NCI-H82 treated with DMSO at 0.1 percent for 48 hours (cell line): ENCODE results near the gene F13B.
"Not testable (repeated sequence)": the region's sequence is repeated elsewhere in the genome, so short reads cannot be mapped to it uniquely, and the experiment has no call there.

Source experiments
- DNase-seq: peaks from one replicate; lab custom pipeline; 2025; ENCODE audit not compliant: unreplicated experiment; lab: John Stamatoyannopoulos, UW

F13B gene

GRCh38 chr1:197049100-197049499 is 18.0 kb downstream of the F13B start:
- DNase-seq: no peak

- DNase-seq: no peak
These were observed 24.3 kb downstream of the F13B start for GRCh38 chr1:197042676-197043341.

GRCh38 chr1:197041486-197042353 is 25.3 kb downstream of the F13B start:
- no peak for DNase-seq

GRCh38 chr1:197036861-197037260 is 30.2 kb downstream of the F13B start:
- no peak for DNase-seq

- not testable (repeated sequence) for DNase-seq
These were observed 32.3 kb downstream of the F13B start for GRCh38 chr1:197034631-197035339.

- DNase-seq: no peak
These were observed 37.3 kb downstream of the F13B start for GRCh38 chr1:197029749-197030148.

- DNase-seq: no peak
These were observed 39.7 kb downstream of the F13B start for GRCh38 chr1:197027359-197027758.

- DNase-seq: no peak
These were observed 42.6 kb downstream of the F13B start for GRCh38 chr1:197024460-197024859.

GRCh38 chr1:197021716-197022115 is 45.3 kb downstream of the F13B start:
- DNase-seq: no peak

GRCh38 chr1:197017558-197018146 is 49.4 kb downstream of the F13B start:
- no peak for DNase-seq

- DNase-seq: no peak
These were observed 50.3 kb downstream of the F13B start for GRCh38 chr1:197016751-197017150.

- DNase-seq: no peak
These were observed 53.8 kb downstream of the F13B start for GRCh38 chr1:197013234-197013633.

GRCh38 chr1:197011614-197012013 is 55.4 kb downstream of the F13B start:
- no peak for DNase-seq

GRCh38 chr1:197008861-197009260 is 58.2 kb downstream of the F13B start:
- DNase-seq: no peak

GRCh38 chr1:197003132-197003531 is 63.9 kb downstream of the F13B start:
- no peak for DNase-seq

GRCh38 chr1:197001828-197002227 is 65.2 kb downstream of the F13B start:
- no peak for DNase-seq

GRCh38 chr1:196997423-196997822 is 69.6 kb downstream of the F13B start:
- DNase-seq: no peak

GRCh38 chr1:196993916-196994315 is 73.1 kb downstream of the F13B start:
- no peak for DNase-seq

- DNase-seq: peak; percentile 23
These were observed 75.0 kb downstream of the F13B start for GRCh38 chr1:196991919-196992651.
